GM12892 (cell line): Measurements from ENCODE around the gene MRNIP.

Experiments used
- POLR2A ChIP-seq: IDR thresholded peaks from 2 replicates; pipeline ENCODE4 v1.6.1; 2011; ENCODE audit warnings: low read depth, low read length, control low read depth
- POLR2AphosphoS5 ChIP-seq: IDR thresholded peaks from 2 replicates; pipeline ENCODE4 v1.6.1; 2011; ENCODE audit warnings: low read depth, low read length, control low read depth

GRCh38 chr5:179840321-179840720 lies 18.3 kb downstream of the MRNIP start:
- TF ChIP-seq POLR2AphosphoS5: no peak
- no peak for TF ChIP-seq POLR2A
